GM21390 (cell line): ENCODE data around the gene KDM4C.

ENCODE experiments used
- ATAC-seq: cut with Tn5 transposase; IDR thresholded peaks from one replicate; pipeline ENCODE4 v1.9.1; 2021; ENCODE audit not compliant: unreplicated experiment

Gene KDM4C

DNA sequence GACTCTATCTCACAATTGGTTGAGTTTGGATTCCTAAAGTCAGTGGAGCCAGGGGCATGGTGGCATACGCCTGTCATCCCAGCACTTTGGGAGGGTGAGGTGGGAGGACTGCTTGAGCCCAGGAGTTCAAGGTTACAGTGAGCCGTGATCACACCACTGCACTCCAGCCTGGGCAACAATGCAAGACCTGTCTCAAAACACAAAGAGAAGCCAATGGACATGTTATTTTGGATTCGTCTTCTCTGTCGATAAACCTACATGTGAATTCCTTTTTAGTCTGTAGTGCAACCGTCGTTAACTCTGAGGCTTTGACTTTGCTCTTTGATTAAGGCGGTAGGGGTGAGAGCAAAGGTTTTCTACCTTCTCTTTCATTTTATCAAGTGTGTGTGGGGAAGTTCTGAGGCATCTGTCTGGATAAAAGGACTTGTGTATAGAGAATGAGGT lies 142.7 kb downstream of the KDM4C start:
- ATAC-seq, result no peak

DNA sequence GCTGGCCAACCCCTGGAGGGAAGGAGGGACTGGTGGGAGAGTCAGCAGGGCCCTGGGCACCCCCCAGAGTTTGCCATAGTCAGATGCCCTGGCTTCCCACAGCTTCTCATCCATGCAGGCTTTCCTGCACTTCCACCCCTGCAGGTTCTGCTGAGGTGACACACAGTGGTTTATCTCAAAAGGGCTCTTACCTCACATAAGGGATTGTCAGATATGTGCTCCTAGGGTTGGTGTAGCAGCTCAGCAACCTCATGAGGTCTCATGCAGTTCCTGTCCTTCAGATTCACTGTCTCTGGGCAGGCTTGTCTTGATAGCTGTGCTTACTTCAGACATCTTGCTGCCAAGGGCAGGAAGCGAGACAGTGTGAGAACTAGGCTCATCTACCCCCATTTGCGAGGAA lies 143.4 kb downstream of the KDM4C start:
- ATAC-seq, result no peak

DNA sequence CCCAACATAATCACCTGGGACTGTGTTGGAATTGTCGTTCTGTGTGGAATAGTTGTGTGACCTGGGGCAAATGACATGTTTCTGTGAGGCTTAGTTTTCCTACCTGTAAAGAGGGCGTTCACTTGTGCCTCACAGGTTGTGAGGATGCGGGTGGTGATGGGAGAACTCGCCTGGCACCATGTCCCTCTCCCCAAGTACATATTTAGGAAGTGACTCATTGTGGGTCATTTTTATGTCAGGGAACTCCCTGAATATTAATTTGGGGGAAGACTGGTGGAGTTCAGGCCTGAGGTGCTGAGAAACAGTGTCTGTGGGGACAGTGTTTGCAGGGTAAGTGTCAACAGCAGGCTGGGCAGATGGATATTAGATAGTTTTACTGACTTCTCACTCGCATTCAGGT lies 144.7 kb downstream of the KDM4C start:
- no peak for ATAC-seq

DNA sequence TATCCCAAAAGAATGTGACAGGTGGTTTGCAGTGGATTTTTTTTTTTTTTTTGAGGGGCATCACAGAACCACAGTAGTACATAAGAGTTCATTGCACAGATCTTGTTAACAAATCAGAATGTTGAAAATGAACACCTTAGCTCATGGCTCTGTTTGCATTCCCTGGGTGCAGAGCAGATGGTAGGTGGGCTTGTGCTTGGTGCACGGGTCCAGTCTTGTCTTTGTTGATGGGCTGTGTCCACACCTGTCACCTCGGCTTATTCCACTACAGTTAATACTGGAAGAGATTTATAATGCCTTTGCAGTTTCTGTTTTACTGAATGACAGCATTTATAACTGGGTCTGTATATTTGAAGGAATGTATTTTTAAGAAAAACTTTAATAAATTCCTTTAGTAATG lies 146.6 kb downstream of the KDM4C start:
- no peak for ATAC-seq

DNA sequence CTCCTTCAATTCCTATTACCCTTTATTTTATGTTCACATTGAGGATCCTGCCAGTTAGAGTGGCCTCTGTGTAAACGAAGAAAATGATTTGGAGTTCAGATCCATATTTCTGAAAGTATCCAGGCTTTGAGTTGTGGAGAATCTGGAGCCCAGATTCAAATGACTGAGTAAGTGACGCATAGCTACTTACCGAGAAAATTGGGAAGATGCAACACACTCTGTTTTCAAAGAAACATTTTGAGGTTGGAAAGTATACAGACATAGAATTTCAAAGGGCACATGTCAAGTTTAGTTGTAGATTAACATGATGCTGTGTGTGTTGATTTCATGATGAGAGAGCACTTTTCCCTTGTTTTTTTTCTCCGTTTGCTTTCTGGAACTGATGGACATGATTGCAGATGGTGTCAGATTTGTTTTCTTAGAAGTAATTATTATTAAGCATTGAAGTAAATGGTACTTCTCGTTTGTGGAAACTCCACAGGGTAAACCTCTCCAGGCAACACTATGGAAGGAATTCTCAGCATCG lies 148.1 kb downstream of the KDM4C start:
- no peak for ATAC-seq

DNA sequence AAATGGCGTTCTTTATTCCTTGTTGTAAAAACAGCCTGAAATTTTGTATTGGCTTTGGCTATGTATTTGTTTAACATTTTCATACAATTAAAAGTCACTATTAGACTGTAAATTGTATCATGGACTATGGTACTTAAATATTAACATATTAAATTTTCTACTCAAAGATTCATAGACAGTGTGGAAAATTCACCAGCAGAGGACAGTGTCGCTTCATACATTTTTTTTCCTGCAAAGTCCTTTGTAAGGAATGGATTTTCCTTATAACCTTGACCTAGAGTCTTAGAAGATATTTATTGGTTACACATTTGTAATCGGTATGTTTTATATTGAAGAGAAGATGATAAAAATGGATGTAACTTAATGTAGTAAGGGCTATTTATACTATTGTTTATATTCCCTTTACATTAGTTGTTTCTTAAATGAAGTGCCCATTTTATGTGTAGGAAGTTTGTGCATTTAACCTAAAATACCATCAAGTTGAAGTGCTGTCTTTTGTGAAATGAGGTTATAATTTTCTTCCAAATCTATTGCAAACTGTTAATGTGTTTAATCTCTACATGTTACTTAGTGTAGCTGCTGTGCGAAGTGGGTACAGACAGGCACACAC lies 150.1 kb downstream of the KDM4C start:
- ATAC-seq, result no peak

DNA sequence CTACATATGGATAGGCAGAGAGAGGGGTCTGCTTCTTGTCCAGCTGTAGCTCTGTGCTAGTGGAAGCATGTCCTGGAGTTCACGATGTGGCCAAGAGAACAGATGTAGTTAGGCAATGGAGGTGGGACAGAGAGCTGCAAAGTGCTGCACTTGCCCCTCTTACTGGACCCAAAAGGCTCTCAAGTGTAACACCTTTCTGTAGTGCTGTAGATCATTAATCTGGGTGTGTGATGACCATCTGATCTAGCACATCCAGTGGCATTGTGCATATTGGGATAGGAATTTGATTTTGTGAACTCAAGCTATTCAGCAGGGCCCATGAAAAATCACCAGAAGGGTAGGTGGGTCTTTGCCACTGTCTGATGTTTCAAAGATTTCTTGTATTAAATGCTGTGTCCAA lies 151.4 kb downstream of the KDM4C start:
- no peak for ATAC-seq

DNA sequence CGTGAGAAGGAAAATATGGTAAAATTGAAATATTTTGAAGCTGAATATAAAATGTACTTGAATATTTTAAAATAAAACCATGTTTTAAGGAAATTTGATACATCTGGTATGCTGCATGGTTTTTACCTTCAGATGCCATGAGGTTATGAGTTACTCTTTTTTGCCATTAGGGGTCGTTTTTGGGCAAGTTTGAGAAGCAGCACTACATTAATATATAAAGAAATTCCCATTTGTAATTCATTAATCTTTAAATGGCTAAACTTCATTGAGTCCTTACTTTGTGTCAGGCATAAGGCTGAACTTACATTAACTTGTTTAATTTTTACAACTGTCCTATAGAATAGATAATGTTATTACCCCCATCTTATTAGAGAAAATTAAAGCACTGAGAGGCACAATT lies 152.3 kb downstream of the KDM4C start:
- no peak for ATAC-seq

DNA sequence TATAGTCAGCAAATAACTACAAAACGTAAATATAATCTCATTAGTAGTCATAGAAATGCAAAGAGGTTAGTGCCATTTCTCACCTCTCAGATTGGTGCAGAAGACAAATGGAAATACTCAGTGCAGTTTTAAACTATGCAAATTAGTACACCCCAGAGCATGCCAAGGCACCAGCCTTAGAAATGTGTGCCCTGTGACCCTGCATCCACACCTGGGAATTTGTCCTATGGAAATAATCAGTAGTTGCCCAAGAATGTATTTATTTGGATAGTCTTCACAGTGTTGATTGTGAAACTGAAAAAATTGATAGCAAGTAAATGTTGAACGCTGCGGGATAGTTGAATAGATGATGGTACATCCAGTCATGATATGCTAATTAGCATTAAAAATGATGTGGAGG lies 152.7 kb downstream of the KDM4C start:
- no peak for ATAC-seq

DNA sequence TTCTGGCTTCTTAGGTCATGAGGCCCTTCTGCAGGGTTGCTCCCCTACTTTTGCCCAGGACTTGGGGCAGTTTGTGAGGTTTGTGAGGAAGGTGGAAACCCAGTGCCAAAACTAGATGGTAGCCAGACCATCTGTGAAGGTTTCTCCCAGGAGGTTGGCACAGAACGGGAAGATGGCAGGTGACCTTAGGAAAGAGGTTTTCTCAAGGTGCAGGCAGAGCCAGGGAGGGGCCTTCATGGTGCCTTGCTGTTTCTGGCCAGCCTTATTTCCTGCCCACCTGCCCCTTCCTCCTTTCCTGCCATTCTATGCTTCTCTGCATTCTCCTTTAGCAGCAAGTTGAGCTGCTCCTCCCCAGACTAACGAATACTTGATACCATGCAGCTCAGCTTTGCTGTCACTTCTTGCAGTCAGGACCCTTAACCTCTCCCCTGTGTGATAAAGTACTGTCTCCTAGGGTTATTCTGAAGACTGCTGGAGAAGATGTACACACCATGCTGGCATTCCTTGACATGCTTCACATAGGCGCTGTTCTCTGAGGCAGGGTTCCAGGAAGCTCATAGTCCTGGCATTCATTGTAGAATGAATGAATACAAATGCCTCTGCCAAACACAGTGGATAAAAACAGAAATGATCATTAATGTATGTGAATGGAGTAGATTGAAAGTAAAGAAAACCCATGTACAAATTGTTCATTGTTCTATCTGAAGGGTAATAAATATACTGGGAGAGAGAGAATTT lies 154.3 kb downstream of the KDM4C start:
- ATAC-seq, result no peak

DNA sequence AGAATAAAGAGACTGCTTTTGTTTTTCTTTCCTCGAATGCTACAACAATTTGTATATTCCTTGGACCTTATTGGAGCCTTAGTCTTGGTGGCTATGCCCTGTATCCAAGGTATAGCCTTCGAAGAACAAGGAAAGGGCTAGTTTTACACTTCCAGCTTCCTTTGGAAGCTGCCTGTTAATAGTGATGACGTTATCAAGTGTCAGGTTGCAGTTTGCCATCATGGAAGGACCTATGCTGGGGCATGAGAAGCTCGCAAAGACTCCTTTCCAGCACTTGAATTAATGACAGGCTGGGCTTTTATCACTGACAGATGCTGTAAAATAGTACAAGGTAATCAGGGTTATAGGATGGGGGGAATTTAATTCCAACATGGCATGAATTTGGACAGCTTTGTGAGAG lies 157.9 kb downstream of the KDM4C start:
- no peak for ATAC-seq

DNA sequence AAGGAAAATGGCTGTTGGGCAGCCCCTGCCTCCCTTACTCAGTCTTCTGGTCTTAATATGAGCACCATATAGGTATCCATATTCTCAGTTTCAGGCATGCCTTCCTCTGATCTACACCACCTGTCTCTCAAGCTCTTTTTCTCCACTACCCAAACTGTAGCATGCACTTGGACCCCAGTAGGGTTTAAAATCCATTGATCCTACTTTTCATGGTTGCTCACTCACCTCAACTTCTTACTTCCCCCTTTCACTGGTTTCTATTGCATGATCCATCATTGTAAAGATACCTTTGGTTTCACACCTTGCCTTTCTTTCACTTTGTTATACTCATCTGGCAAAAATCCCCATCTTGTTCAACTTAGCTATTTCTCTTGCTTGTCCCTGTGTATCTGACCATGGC lies 159.4 kb downstream of the KDM4C start:
- peak; percentile 85 for ATAC-seq

DNA sequence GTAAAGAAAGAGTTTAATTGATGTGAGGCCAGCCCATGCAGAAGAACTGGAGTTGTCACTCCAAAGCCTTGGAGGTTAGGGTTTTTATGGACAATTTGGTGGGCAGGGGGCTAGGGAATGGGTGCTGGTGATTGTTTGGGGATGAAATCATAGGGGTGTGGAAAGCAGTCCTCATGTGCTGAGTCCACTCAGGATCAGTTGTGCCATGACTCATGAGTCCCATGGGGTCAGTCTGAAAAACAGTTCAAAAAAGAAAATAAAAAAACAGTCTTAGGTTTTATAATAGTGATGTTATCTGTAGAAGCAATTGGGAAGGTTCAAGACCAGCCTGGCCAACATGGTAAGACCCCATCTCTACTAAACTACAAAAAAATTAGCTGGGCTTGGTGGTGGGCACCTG lies 162.3 kb downstream of the KDM4C start:
- ATAC-seq, result no peak

DNA sequence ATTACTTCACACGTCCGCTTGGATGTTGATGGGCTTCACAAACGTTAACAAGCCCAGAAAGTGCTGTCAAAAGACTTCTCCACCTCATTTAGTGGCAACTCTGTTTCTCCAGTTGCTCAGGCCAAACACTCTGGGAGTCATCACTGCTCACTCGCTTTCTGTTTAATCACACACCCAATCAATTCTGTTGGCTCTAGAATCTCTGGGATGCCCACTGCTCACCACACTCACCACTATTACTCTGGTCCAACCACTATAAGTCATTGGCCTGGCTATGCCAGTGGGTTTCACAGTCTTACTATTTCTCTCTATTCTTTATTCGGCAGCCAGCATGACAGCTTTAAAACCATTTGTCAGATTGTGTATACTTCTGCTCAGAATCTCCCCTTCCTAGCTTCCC lies 163.5 kb downstream of the KDM4C start:
- no peak for ATAC-seq

DNA sequence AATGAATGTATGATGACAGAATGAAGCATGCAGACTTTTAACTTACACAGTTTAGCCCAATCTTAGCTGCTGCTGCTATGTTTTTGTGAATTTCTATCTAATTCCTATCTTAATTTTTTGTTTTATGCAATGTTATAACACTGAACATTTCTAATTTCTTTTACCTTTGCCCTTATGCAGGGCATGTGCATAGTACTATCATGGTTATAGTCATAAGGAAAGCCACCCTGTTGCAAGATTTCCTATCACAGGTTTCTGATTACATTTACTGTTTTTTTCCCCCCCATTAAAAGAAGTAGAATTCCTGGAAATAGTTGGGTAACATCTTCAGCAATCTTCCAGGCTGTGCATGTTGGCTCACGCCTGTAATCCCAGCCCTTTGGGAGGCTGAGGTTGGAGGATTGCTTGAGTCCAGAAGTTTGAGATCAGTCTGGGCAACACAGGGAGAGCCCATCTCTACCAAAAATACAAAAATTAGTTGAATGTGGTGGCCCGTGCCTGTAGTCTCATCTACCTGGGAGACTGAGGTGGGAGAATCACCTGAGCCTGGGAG lies 164.4 kb downstream of the KDM4C start:
- no peak for ATAC-seq

DNA sequence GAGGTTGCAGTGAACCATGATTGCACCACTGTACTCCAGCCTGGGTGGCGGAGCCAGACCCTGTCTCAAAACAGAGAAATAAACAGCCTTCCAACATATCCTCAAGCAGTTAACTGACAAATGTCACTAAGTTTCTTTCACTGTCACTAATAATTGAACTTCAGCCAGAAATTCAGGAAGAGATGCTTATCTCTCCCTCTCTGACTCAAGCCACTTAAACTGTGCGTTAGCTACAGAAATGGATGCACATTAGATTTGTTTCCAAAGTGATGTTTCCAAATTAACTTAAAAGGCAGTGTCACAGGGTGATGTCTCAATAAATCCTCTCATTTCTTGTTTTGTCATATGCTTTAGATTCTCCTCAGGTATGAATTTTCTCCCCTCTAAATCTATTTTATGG lies 164.9 kb downstream of the KDM4C start:
- no peak for ATAC-seq

DNA sequence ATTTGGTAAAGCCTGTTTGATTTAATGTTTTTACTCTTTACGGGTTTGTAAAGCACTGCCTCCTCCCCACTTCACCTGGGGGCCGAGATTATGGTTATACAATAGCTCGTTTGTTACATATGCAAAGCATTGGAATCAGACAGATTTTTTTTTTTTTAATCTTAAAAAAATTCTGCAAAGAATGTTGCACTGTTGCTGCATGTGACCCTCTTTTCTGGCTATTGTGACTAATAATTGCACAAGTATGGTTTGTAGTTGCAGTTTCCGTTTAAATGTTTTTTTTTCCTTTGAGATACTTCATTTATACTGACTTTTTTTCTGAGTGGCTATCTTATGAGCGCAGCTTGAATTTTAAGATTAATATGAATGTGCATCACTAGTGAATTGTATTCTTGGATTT lies 165.3 kb downstream of the KDM4C start:
- ATAC-seq, result no peak

DNA sequence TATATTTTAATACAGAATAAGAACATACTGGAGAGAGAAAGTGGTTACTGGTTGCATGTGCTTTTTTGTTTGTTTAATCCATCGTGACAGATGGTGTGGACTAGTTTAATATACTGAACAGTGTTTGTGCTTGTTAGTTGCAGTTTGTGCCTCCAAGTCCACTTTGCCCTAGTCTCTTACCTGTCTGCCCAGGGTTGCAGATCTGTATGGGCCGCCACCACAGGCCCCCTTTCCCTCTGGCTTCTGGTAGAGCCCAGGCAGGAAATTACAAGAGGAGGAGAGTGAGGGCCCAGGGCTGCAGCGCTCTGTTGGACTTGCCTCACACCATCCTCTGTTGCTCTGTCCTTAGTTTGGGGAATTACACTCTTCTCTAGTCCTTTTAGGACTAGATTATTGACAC lies 166.4 kb downstream of the KDM4C start:
- ATAC-seq, result no peak

DNA sequence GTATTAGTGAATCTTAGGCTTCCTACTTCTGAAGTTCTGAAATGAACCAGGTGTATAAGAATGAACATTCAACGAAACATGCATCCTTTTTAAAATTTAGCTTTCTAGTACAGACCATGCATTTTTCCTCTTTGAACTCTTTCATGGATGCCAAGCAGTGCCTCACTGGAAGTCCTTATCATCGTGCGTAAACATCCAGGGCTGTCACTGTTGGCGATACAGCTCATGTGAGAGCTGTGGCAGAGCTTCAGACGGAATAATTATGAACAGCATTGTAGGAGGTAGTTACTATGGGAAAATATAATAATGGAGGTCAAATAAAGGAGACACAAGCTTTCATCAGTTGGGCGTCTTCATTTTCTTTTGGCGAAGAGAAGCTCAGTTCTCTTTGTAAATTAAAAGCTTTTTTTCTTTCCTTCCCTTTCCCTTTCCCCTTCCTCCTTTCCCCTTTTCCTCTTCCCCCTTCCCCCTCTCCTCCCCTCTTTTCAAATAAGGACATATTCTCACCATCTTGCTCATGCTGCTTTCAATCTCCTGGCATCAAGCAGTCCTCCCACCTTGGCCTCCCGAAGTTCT lies 167.3 kb downstream of the KDM4C start:
- ATAC-seq, result no peak

DNA sequence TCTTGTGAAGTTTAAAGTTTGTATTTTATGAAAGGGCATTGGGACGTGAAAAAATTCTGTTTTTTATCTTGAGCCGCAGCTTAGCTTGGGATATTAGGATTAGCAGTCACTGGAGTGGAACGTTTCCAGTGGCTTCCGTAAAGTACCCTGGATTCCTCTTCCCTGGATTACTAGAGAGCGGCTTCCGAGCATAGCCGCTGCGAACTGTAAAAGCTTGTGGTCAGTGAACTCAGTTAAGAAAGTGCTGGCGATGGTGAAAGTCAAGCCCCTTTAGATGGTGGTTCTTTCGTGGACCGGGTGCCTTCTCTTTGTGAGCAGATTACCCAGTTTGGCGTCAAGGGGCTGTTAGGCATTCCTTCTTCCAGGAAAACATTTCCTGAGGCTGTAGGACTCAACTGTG lies 168.1 kb downstream of the KDM4C start:
- ATAC-seq, result no peak

DNA sequence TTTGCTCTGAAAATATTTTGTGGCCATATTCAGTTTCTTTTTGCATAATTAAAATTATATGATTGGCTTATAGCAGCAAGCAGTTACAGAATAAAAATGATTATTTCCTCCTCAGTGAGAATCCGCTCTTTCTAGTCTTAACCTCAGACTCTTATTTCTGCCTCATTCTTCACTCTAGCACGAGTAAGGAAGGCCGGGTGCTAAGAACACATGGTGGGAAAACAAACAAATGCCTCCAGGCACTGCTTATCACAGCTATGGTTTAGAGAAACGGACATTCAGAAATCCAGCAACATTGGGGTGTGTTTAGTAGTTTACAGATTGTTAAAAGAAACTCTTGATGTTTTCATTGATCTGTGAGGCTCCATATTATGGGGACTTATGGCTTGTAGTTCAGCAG lies 168.7 kb downstream of the KDM4C start:
- ATAC-seq, result no peak

DNA sequence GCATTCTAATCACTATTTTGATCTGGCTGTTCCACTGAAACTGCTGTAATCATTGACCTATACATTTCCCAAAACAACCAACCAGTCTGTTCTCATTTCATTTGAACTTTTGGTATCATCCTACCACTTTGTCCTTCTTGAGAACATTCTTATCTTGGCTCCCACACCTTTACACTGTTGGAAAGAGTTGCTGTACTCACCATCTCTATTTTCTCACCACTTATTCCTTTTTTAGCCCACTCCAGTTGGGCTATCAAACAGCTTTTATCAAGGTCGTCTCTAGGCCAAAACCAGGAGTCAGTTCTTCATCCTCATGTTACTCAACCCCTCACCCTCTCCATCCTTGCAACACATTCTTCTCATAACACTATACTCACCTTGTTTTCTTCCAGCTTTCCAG lies 170.1 kb downstream of the KDM4C start:
- no peak for ATAC-seq
